ENCODE results near the gene ARHGAP29.

The ARHGAP29 gene

GRCh38 chr1:94274561-94274960, 37.2 kb upstream of the ARHGAP29 start:
- H3K4me3 ChIP-seq (ENCODE audit: low read depth, low read length), result no peak overlapping the region
- TF ChIP-seq, protein P1, sequence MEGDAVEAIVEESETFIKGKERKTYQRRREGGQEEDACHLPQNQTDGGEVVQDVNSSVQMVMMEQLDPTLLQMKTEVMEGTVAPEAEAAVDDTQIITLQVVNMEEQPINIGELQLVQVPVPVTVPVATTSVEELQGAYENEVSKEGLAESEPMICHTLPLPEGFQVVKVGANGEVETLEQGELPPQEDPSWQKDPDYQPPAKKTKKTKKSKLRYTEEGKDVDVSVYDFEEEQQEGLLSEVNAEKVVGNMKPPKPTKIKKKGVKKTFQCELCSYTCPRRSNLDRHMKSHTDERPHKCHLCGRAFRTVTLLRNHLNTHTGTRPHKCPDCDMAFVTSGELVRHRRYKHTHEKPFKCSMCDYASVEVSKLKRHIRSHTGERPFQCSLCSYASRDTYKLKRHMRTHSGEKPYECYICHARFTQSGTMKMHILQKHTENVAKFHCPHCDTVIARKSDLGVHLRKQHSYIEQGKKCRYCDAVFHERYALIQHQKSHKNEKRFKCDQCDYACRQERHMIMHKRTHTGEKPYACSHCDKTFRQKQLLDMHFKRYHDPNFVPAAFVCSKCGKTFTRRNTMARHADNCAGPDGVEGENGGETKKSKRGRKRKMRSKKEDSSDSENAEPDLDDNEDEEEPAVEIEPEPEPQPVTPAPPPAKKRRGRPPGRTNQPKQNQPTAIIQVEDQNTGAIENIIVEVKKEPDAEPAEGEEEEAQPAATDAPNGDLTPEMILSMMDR (IDR thresholded peaks at IDR 0.05; ENCODE audit: low read depth, low read length), result no peak

GRCh38 chr1:94273111-94273510, 35.7 kb upstream of the ARHGAP29 start:
- H3K4me3 ChIP-seq (ENCODE audit: low read depth, low read length), result no peak overlapping the region
- TF ChIP-seq, protein P1 (IDR thresholded peaks at IDR 0.05; ENCODE audit: low read depth, low read length), result no peak

DNA sequence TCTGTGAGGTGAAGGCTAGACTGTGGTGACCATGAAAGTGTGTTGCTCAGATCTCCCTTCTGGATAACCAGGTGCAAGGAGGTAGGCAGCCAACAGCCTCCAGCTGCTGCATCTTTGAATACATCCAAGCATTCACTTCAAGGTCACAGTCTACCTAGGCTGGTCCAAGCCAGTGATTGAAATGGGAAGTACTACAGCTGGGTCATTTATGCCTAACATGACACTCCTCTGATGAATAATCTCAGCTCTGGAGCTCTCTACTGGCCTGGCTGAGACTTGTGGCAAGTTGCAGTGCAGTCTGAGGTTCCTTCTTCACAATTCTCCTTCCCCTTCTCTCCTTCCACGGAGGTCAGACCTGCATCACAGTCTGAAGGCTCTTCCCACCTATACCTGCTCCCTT, 35.0 kb upstream of the ARHGAP29 start:
- no peak overlapping the region for H3K4me3 ChIP-seq (ENCODE audit: low read depth, low read length)
- TF ChIP-seq, protein P1 (IDR thresholded peaks at IDR 0.05; ENCODE audit: low read depth, low read length), result no peak

- H3K4me3 ChIP-seq (ENCODE audit: low read depth, low read length), result no peak overlapping the region
- TF ChIP-seq, protein P1 (IDR thresholded peaks at IDR 0.05; ENCODE audit: low read depth, low read length), result no peak
Observed at GRCh38 chr1:94271373-94271772, 34.0 kb upstream of the ARHGAP29 start.

DNA sequence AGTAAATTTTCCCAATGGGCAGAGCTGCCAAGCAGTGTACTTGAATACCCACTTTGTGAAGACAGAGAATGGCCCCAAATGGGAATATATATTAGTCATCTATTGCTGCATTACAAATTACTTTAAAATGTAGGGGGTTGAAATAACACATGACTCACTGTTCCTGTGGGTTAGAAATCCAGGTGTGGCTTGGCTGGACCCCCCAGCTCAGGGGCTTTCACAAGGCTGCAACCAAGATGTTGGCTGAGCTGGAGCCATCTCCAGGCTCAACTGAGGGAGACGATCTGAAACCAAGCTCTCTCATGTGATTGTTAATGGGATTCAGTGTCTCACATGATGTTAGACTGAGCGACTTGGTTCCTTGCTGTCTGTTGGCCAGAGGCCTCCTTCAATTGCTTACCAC, 33.4 kb upstream of the ARHGAP29 start:
- no peak overlapping the region for H3K4me3 ChIP-seq (ENCODE audit: low read depth, low read length)
- TF ChIP-seq, protein P1 (IDR thresholded peaks at IDR 0.05; ENCODE audit: low read depth, low read length), result no peak

- TF ChIP-seq, protein P1 (IDR thresholded peaks at IDR 0.05; ENCODE audit: low read depth, low read length), result no peak
- no peak overlapping the region for H3K4me3 ChIP-seq (ENCODE audit: low read depth, low read length)
Observed at GRCh38 chr1:94269921-94270320, 32.5 kb upstream of the ARHGAP29 start.

- no peak overlapping the region for H3K4me3 ChIP-seq (ENCODE audit: low read depth, low read length)
- TF ChIP-seq, protein P1 (IDR thresholded peaks at IDR 0.05; ENCODE audit: low read depth, low read length), result no peak
Observed at GRCh38 chr1:94265906-94266305, 28.5 kb upstream of the ARHGAP29 start.

All from WI38 (cell line).